ENCODE measurements around the gene ITIH1. TPM values are rescaled to one million over a fixed set of nuclear protein-coding genes. Genes with fewer than 3 reads are reported as not detected.

Gene ITIH1
- total and polyA plus RNA-seq, 5 donors from 2014 or later = not detected

DNA sequence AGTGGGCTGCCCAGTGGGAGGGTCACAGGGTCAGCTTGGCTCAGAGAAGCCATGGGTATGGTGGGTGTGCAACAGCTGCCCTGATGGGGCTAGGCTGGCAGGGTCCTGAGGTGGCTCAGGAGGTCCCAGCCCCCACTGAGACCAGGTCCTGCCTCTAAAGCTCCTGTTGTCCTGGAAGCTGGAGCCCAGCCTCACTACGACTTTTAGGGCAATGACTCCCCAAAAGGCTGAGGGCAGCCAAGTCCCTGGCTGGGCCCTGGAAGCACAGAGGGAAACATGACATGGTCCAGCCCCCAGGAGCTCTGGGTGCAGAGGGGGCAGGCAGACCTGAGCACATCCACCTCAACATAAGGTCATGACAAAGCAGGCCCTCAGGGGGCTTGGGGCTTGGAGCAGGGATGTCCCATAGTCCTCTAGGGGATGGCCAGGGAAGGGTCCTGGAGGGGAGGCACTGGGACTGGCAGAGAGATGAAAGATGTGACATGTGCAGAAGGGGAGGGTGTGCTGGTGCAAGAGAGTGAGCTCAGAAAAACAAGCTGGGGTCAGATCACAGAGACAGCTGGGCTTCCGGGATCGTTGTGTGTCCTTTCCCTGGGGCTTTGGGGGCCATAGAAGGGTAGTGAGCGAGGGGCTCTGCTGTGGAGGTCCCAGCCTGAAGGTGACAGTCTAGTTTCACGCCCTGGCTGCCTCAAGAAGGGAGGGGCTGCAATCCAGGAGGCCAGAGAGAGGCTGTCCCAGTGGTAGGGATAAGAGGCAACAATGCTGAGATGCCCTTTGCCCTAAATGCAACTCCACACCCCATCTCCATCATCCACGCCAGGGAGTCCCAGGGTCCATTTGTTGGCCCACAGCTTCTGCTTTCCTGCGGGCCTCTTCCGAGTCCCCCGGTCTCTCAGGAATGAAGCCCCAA is 16.6 kb downstream of the ITIH1 start:
- H3K4me1 ChIP-seq (ENCODE audit: control insufficient read depth, insufficient read depth, low read length, poor library complexity, severe bottlenecking) = no peaks in the 10 kb centered on the region
- DNase-seq (no peak), ATAC-seq (ENCODE audit: low read depth in 2 of 2) (no peak)
- H3K27ac ChIP-seq (ENCODE audit: insufficient read depth, low read length, poor library complexity, severe bottlenecking) = no peak overlapping the region
- H3K9me3 ChIP-seq (ENCODE audit: control insufficient read depth in 2 of 2, low read length in 2 of 2) = no peaks in the 10 kb centered on the region
- Mint-ChIP-seq H3K4me3 (no peak overlapping the region), H3K27ac (no peak overlapping the region), H3K27me3 (no peaks in the 10 kb centered on the region), H3K36me3 (no peaks in the 10 kb centered on the region), H3K4me1 (no peaks in the 10 kb centered on the region), H3K9me3 (no peaks in the 10 kb centered on the region)
- H3K4me3 ChIP-seq (ENCODE audit: low read depth, low read length) = no peak overlapping the region
- no peaks in the 10 kb centered on the region for H3K36me3 ChIP-seq (ENCODE audit: control insufficient read depth, insufficient read depth, low read length)
- H3K27me3 ChIP-seq (ENCODE audit: control insufficient read depth, insufficient read depth, low read length) = no peaks in the 10 kb centered on the region

DNA sequence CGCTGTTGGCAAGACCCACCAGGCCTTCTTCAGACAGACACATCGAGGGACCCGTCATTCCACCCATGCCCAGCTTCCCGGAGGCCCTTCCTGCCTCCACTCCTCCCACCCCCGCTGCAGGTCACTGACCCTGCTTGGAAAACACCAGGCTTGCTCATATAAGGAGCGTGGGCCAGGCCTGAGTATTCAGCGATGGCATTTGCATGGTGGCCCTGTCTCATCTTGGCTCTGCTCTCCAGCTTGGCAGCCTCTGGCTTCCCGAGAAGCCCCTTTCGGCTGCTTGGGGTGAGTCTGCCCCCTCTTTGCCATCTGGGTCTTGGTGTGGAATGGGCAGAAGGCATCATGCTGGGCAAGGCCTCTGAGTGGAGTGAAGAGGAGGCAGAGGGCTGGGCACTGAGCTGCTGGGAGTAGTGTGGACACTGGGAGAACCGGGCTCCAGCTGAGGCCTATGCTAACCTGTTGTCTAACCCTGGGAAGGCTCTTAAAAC is 17.3 kb downstream of the ITIH1 start, which contains the start of gene ITIH3:
Gene ITIH3, plus strand, starts transcription at position 185 of the 488 bp plus-strand sequence. Its CDS starts 8 bp downstream, at position 193.
- H3K4me3 Mint-ChIP-seq = no peak within 1 kb of the TSS
- no peaks in the 10 kb centered on the region for H3K36me3 ChIP-seq (ENCODE audit: control insufficient read depth, insufficient read depth, low read length)
- H3K27ac ChIP-seq (ENCODE audit: insufficient read depth, low read length, poor library complexity, severe bottlenecking) = no peak within 1 kb of the TSS
- DNase-seq = no peak
- no peak within 1 kb of the TSS for H3K4me3 ChIP-seq (ENCODE audit: low read depth, low read length)
- no peaks in the 10 kb centered on the region for H3K4me1 Mint-ChIP-seq
- no peaks in the 10 kb centered on the region for H3K27me3 ChIP-seq (ENCODE audit: control insufficient read depth, insufficient read depth, low read length)
- no peak for ATAC-seq (ENCODE audit: low read depth in 2 of 2)
- no peaks in the 10 kb centered on the region for H3K27me3 Mint-ChIP-seq
- no peaks in the 10 kb centered on the region for H3K36me3 Mint-ChIP-seq
- no peaks in the 10 kb centered on the region for H3K4me1 ChIP-seq (ENCODE audit: control insufficient read depth, insufficient read depth, low read length, poor library complexity, severe bottlenecking)
- H3K9me3 Mint-ChIP-seq = no peaks in the 10 kb centered on the region
- no peak within 1 kb of the TSS for H3K27ac Mint-ChIP-seq
- no peaks in the 10 kb centered on the region for H3K9me3 ChIP-seq (ENCODE audit: control insufficient read depth in 2 of 2, low read length in 2 of 2)

DNA sequence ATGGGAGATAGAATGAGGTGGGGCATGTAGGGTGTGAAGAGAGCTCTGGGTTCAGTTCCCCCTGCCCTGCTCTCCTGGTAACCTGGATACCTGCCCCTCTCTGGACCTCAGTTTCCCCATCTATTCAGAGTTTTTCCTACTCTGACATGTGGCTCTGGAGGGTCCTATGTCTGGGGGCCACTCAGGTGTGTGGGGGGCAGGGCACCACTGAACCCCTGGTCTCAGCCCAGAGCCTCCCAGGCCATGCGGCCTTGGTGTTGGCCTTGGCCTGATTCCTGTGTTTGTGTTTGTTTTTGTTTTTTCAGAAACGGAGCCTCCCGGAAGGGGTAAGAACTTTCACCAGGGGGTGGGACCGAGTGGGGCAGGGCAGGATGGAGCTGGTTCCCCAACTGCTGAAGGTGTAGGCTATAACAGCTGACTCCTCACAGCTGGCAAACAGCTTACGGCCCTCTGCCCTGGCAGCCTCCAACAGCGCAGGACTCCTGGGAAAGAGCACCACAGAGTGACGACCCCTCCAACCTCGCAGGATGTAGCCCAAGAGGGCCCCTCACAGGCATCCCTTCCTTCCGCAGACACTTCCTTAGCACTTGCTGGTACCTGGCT is 18.0 kb downstream of the ITIH1 start:
- no peak overlapping the region for H3K4me3 ChIP-seq (ENCODE audit: low read depth, low read length)
- no peak overlapping the region for H3K27ac ChIP-seq (ENCODE audit: insufficient read depth, low read length, poor library complexity, severe bottlenecking)
- no peaks in the 10 kb centered on the region for H3K9me3 Mint-ChIP-seq
- DNase-seq = no peak
- H3K27ac Mint-ChIP-seq = no peak overlapping the region
- H3K36me3 ChIP-seq (ENCODE audit: control insufficient read depth, insufficient read depth, low read length) = no peaks in the 10 kb centered on the region
- H3K4me3 Mint-ChIP-seq = no peak overlapping the region
- no peak for ATAC-seq (ENCODE audit: low read depth in 2 of 2)
- no peaks in the 10 kb centered on the region for H3K27me3 Mint-ChIP-seq
- no peaks in the 10 kb centered on the region for H3K9me3 ChIP-seq (ENCODE audit: control insufficient read depth in 2 of 2, low read length in 2 of 2)
- no peaks in the 10 kb centered on the region for H3K27me3 ChIP-seq (ENCODE audit: control insufficient read depth, insufficient read depth, low read length)
- no peaks in the 10 kb centered on the region for H3K4me1 Mint-ChIP-seq
- no peaks in the 10 kb centered on the region for H3K4me1 ChIP-seq (ENCODE audit: control insufficient read depth, insufficient read depth, low read length, poor library complexity, severe bottlenecking)
- no peaks in the 10 kb centered on the region for H3K36me3 Mint-ChIP-seq

DNA sequence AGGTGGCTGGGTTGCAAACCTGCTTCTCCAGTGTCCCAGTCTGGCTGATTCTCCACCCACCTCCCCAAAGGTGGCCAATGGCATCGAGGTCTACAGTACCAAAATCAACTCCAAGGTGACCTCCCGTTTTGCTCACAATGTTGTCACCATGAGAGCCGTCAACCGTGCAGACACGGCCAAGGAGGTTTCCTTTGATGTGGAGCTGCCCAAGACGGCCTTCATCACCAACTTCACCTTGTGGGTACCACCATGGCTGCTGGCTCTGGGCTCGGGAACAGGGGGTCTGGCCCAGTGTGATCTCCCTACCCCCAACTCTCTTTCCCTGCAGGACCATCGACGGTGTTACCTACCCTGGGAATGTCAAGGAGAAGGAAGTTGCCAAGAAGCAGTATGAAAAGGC is 19.0 kb downstream of the ITIH1 start:
- Mint-ChIP-seq H3K27ac (no peak overlapping the region), H3K4me3 (no peak overlapping the region), H3K9me3 (no peaks in the 10 kb centered on the region), H3K27me3 (no peaks in the 10 kb centered on the region), H3K36me3 (no peaks in the 10 kb centered on the region), H3K4me1 (no peaks in the 10 kb centered on the region)
- DNase-seq (no peak), ATAC-seq (ENCODE audit: low read depth in 2 of 2) (no peak)
- Histone ChIP-seq H3K4me3 (ENCODE audit: low read depth, low read length) (no peak overlapping the region), H3K27me3 (ENCODE audit: control insufficient read depth, insufficient read depth, low read length) (no peaks in the 10 kb centered on the region), H3K4me1 (ENCODE audit: control insufficient read depth, insufficient read depth, low read length, poor library complexity, severe bottlenecking) (no peaks in the 10 kb centered on the region), H3K36me3 (ENCODE audit: control insufficient read depth, insufficient read depth, low read length) (no peaks in the 10 kb centered on the region), H3K9me3 (ENCODE audit: control insufficient read depth in 2 of 2, low read length in 2 of 2) (no peaks in the 10 kb centered on the region), H3K27ac (ENCODE audit: insufficient read depth, low read length, poor library complexity, severe bottlenecking) (no peak overlapping the region)

DNA sequence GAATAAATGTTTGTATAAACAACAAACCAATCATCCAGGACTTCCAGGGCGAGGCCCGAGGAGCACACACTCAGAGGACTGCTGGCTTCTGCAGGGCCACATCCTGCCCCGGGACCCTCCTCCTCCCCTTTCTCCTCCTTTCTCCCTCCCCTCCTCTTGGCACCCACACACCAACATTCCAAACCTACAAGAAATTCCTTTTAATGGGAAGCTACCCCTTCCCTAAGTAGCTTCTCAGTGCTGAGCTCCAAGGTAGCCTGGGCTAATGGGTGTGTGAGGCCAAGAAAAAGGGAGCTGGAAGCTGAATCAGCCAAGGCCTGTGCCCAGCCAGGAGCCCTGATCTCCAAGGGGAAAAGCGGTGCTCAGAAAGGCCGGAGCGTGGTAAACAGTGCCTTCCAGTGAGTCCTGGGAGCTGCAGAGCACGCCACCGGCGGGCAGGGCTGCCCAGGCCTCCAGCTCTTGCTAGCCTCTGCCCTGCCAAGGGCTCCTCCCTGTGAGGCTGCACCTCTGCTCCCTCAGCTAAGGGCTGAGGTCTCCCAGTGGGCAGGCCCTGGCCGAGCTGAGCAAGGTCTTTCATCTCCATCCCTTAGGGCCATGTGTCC is 21.1 kb downstream of the ITIH1 start:
- no peaks in the 10 kb centered on the region for H3K27me3 ChIP-seq (ENCODE audit: control insufficient read depth, insufficient read depth, low read length)
- H3K4me1 ChIP-seq (ENCODE audit: control insufficient read depth, insufficient read depth, low read length, poor library complexity, severe bottlenecking) = no peaks in the 10 kb centered on the region
- H3K9me3 ChIP-seq (ENCODE audit: control insufficient read depth in 2 of 2, low read length in 2 of 2) = no peaks in the 10 kb centered on the region
- H3K4me3 Mint-ChIP-seq = no peak overlapping the region
- no peak overlapping the region for H3K27ac ChIP-seq (ENCODE audit: insufficient read depth, low read length, poor library complexity, severe bottlenecking)
- H3K27ac Mint-ChIP-seq = no peak overlapping the region
- H3K36me3 ChIP-seq (ENCODE audit: control insufficient read depth, insufficient read depth, low read length) = no peaks in the 10 kb centered on the region
- ATAC-seq (ENCODE audit: low read depth in 2 of 2) = no peak
- H3K9me3 Mint-ChIP-seq = no peaks in the 10 kb centered on the region
- no peaks in the 10 kb centered on the region for H3K36me3 Mint-ChIP-seq
- no peak for DNase-seq
- H3K27me3 Mint-ChIP-seq = no peaks in the 10 kb centered on the region
- no peaks in the 10 kb centered on the region for H3K4me1 Mint-ChIP-seq
- no peak overlapping the region for H3K4me3 ChIP-seq (ENCODE audit: low read depth, low read length)

DNA sequence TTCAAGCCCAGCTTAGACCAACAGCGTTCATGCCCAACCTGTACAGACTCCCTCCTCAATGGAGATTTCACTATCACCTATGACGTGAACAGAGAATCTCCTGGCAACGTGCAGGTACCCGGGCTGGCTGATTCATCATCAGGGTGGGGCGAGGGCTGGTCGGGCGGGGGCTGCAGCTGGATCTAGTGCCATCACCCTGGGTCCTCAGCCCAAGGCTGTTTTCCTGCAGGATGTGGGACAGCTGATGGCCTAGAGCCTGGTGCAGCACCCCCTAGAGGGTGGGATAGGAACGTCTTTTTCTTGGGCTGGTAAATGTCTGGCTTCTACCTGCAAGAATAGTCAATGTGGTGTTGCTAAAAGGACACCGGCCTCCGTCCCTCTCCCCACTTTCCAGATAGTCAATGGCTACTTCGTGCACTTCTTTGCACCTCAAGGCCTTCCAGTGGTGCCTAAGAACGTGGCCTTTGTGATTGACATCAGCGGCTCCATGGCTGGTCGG is 21.6 kb downstream of the ITIH1 start:
- Histone ChIP-seq H3K9me3 (ENCODE audit: control insufficient read depth in 2 of 2, low read length in 2 of 2) (no peaks in the 10 kb centered on the region), H3K27ac (ENCODE audit: insufficient read depth, low read length, poor library complexity, severe bottlenecking) (no peak overlapping the region), H3K27me3 (ENCODE audit: control insufficient read depth, insufficient read depth, low read length) (no peaks in the 10 kb centered on the region), H3K36me3 (ENCODE audit: control insufficient read depth, insufficient read depth, low read length) (no peaks in the 10 kb centered on the region), H3K4me3 (ENCODE audit: low read depth, low read length) (no peak overlapping the region), H3K4me1 (ENCODE audit: control insufficient read depth, insufficient read depth, low read length, poor library complexity, severe bottlenecking) (no peaks in the 10 kb centered on the region)
- Mint-ChIP-seq H3K4me3 (no peak overlapping the region), H3K27me3 (no peaks in the 10 kb centered on the region), H3K36me3 (no peaks in the 10 kb centered on the region), H3K4me1 (no peaks in the 10 kb centered on the region), H3K9me3 (no peaks in the 10 kb centered on the region), H3K27ac (no peak overlapping the region)
- no peak for ATAC-seq (ENCODE audit: low read depth in 2 of 2)
- peak in 1 of 3 donors; percentile 28 for DNase-seq

DNA sequence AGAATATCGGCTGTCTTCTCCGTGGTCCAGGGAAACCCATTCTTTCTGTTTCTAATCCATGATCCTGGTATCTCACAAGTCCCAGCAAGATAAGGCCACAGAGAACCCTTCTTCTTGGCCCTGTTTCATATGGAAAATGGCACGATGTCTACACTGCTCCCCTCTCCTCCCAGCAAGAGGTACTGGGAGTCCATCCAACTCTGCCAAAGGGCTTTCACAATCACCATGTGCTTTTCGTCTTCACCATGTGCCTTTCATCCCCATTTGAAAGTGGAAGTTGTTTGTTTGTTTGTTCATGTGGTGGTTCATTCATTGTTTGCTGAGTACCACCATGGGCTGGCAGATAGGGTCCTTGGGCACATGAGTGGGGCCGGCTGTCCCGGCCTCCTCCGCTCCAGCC is 22.7 kb downstream of the ITIH1 start:
- Histone ChIP-seq H3K27ac (ENCODE audit: insufficient read depth, low read length, poor library complexity, severe bottlenecking) (no peak overlapping the region), H3K9me3 (ENCODE audit: control insufficient read depth in 2 of 2, low read length in 2 of 2) (no peaks in the 10 kb centered on the region), H3K4me3 (ENCODE audit: low read depth, low read length) (no peak overlapping the region), H3K4me1 (ENCODE audit: control insufficient read depth, insufficient read depth, low read length, poor library complexity, severe bottlenecking) (no peaks in the 10 kb centered on the region), H3K36me3 (ENCODE audit: control insufficient read depth, insufficient read depth, low read length) (no peaks in the 10 kb centered on the region), H3K27me3 (ENCODE audit: control insufficient read depth, insufficient read depth, low read length) (no peaks in the 10 kb centered on the region)
- no peak overlapping the region for H3K27ac Mint-ChIP-seq
- no peaks in the 10 kb centered on the region for H3K4me1 Mint-ChIP-seq
- no peaks in the 10 kb centered on the region for H3K36me3 Mint-ChIP-seq
- DNase-seq = no peak
- ATAC-seq (ENCODE audit: low read depth in 2 of 2) = no peak
- no peaks in the 10 kb centered on the region for H3K27me3 Mint-ChIP-seq
- H3K4me3 Mint-ChIP-seq = no peak overlapping the region
- H3K9me3 Mint-ChIP-seq = no peaks in the 10 kb centered on the region

Measured in CD4-positive, CD25-positive, alpha-beta regulatory T cell (primary cell).